ENCODE measurements around the gene EPS8L1. TPM values are rescaled to one million over a fixed set of nuclear protein-coding genes. Genes with fewer than 3 reads are reported as not detected.

EPS8L1 gene
- polyA plus RNA-seq, 1 experiment: 4.4 TPM

- TF ChIP-seq CTCF (IDR thresholded peaks at IDR 0.05; ENCODE audit: insufficient read depth, low read depth, low read length): no peak
- H3K36me3 ChIP-seq (ENCODE audit: control insufficient read depth, insufficient read depth, low read length): peaks cover 15% of the 10 kb centered on the region
- CTCF ChIA-PET: interaction anchor here (0.5 to 4.3 kb wide), 10 partner anchors 9 to 1560 kb away, joined by 3 to 40 read pairs (median 4); no protein-coding TSS in a partner anchor
- POLR2A ChIA-PET: no interaction called here
- DNase-seq (ENCODE audit: low read depth): no peak
- peaks cover 7% of the 10 kb centered on the region for H3K27me3 ChIP-seq (ENCODE audit: control insufficient read depth, insufficient read depth, low read length)
- H3K4me3 ChIP-seq (ENCODE audit: low read depth, low read length): no peak overlapping the region
Measured at GRCh38 chr19:55089342-55089944, 13.8 kb downstream of the EPS8L1 start.

GRCh38 chr19:55090564-55090963, 14.9 kb downstream of the EPS8L1 start:
- ChIA-PET CTCF (interaction anchor here (4.3 kb wide), 1 partner anchor 10 kb away, joined by 40 read pairs; no protein-coding TSS in a partner anchor), POLR2A (no interaction called here)
- TF ChIP-seq CTCF (IDR thresholded peaks at IDR 0.05; ENCODE audit: insufficient read depth, low read depth, low read length): no peak
- H3K36me3 ChIP-seq (ENCODE audit: control insufficient read depth, insufficient read depth, low read length): peaks cover 20% of the 10 kb centered on the region
- DNase-seq (ENCODE audit: low read depth): no peak
- H3K4me3 ChIP-seq (ENCODE audit: low read depth, low read length): no peak overlapping the region
- H3K27me3 ChIP-seq (ENCODE audit: control insufficient read depth, insufficient read depth, low read length): peaks cover 6% of the 10 kb centered on the region

GRCh38 chr19:55091126-55091910, 15.6 kb downstream of the EPS8L1 start:
- Histone ChIP-seq H3K27me3 (ENCODE audit: control insufficient read depth, insufficient read depth, low read length) (no peaks in the 10 kb centered on the region), H3K36me3 (ENCODE audit: control insufficient read depth, insufficient read depth, low read length) (peaks cover 22% of the 10 kb centered on the region), H3K4me3 (ENCODE audit: low read depth, low read length) (no peak overlapping the region)
- ChIA-PET CTCF (interaction anchor here (0.6 kb wide), 1 partner anchor 66 kb away, joined by 4 read pairs; the partner anchor contains the start of gene TNNI3), POLR2A (no interaction called here)
- DNase-seq (ENCODE audit: low read depth): no peak
- no peak for TF ChIP-seq CTCF (IDR thresholded peaks at IDR 0.05; ENCODE audit: insufficient read depth, low read depth, low read length)

GRCh38 chr19:55091955-55092354, 16.3 kb downstream of the EPS8L1 start:
- TF ChIP-seq CTCF (IDR thresholded peaks at IDR 0.05; ENCODE audit: insufficient read depth, low read depth, low read length): no peak
- POLR2A ChIA-PET: no interaction called here
- no peak for DNase-seq (ENCODE audit: low read depth)
- Histone ChIP-seq H3K27me3 (ENCODE audit: control insufficient read depth, insufficient read depth, low read length) (no peaks in the 10 kb centered on the region), H3K36me3 (ENCODE audit: control insufficient read depth, insufficient read depth, low read length) (peaks cover 22% of the 10 kb centered on the region), H3K4me3 (ENCODE audit: low read depth, low read length) (no peak overlapping the region)
- CTCF ChIA-PET: no interaction called here

GRCh38 chr19:55092423-55093318, 17.0 kb downstream of the EPS8L1 start:
- no peak for TF ChIP-seq CTCF (IDR thresholded peaks at IDR 0.05; ENCODE audit: insufficient read depth, low read depth, low read length)
- POLR2A ChIA-PET: no interaction called here
- H3K27me3 ChIP-seq (ENCODE audit: control insufficient read depth, insufficient read depth, low read length): no peaks in the 10 kb centered on the region
- H3K36me3 ChIP-seq (ENCODE audit: control insufficient read depth, insufficient read depth, low read length): peaks cover 22% of the 10 kb centered on the region
- no peak for DNase-seq (ENCODE audit: low read depth)
- no peak overlapping the region for H3K4me3 ChIP-seq (ENCODE audit: low read depth, low read length)
- CTCF ChIA-PET: no interaction called here

Data from BJ (cell line).